ENCODE results near the gene MALAT1. TPM values are rescaled to one million over a fixed set of nuclear protein-coding genes. Genes with fewer than 3 reads are reported as not detected.

The MALAT1 gene
- total and polyA plus RNA-seq, 2 of the 13 experiments (the other 11 are each of a cell fraction or from before 2014, with no cell fraction given), result 143 to 1,237 TPM

- TF ChIP-seq ZHX2 (IDR thresholded peaks at IDR 0.05; ENCODE audit: low read depth), result no peak
- TF ChIP-seq ZHX2 (CRISPR knock-in tag; IDR thresholded peaks at IDR 0.05; ENCODE audit: borderline replicate concordance), result no peak
- peak; percentile 96 for TF ChIP-seq ZC3H4 (CRISPR knock-in tag; IDR thresholded peaks at IDR 0.05; ENCODE audit: borderline replicate concordance)
- no peak for TF ChIP-seq ZMYM4 (CRISPR knock-in tag; IDR thresholded peaks at IDR 0.05)
- 0 out of 2 replicates have a peak, but pooled peaks have one; percentile 17 for TF ChIP-seq THAP7 (CRISPR knock-in tag; IDR thresholded peaks at IDR 0.05)
- peak; percentile 93 for TF ChIP-seq CEBPG (CRISPR knock-in tag; IDR thresholded peaks at IDR 0.05)
- no peak for TF ChIP-seq ZNF557 (CRISPR knock-in tag; IDR thresholded peaks at IDR 0.05)
- TF ChIP-seq ZFY (CRISPR knock-in tag; IDR thresholded peaks at IDR 0.05), result peak; percentile 62
- TF ChIP-seq SMARCE1 (IDR thresholded peaks at IDR 0.05; ENCODE audit: borderline replicate concordance), result no peak
- TF ChIP-seq MIER3 (CRISPR knock-in tag; IDR thresholded peaks at IDR 0.05; ENCODE audit: borderline replicate concordance), result no peak
- TF ChIP-seq ZNF543 (CRISPR knock-in tag; IDR thresholded peaks at IDR 0.05), result peak; percentile 2; the same call in 1 of the 2 replicates
- no peak for TF ChIP-seq RBM22 (optimal IDR thresholded peaks at IDR 0.05; ENCODE audit: low read length)
- TF ChIP-seq MLLT10 (CRISPR knock-in tag; IDR thresholded peaks at IDR 0.05), result no peak
- TF ChIP-seq ZIK1 (CRISPR knock-in tag; IDR thresholded peaks at IDR 0.05; ENCODE audit: borderline replicate concordance, low read depth), result no peak
- TF ChIP-seq ZNF569 (CRISPR knock-in tag; IDR thresholded peaks at IDR 0.05; ENCODE audit: borderline replicate concordance), result no peak
- no peak for TF ChIP-seq ZNF574 (CRISPR knock-in tag; IDR thresholded peaks at IDR 0.05)
- no peak for TF ChIP-seq NR2C2 (CRISPR knock-in tag; IDR thresholded peaks at IDR 0.05; ENCODE audit: borderline replicate concordance)
- no peak for TF ChIP-seq ZNF530 (CRISPR knock-in tag; IDR thresholded peaks at IDR 0.05; ENCODE audit: low read depth)
- TF ChIP-seq, protein P1, sequence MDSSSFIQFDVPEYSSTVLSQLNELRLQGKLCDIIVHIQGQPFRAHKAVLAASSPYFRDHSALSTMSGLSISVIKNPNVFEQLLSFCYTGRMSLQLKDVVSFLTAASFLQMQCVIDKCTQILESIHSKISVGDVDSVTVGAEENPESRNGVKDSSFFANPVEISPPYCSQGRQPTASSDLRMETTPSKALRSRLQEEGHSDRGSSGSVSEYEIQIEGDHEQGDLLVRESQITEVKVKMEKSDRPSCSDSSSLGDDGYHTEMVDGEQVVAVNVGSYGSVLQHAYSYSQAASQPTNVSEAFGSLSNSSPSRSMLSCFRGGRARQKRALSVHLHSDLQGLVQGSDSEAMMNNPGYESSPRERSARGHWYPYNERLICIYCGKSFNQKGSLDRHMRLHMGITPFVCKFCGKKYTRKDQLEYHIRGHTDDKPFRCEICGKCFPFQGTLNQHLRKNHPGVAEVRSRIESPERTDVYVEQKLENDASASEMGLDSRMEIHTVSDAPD (CRISPR knock-in tag; IDR thresholded peaks at IDR 0.05), result no peak
- no peak for TF ChIP-seq CBFB (CRISPR knock-in tag; IDR thresholded peaks at IDR 0.05)
These were observed 661 bp upstream of the MALAT1 start (continued) for GRCh38 chr11:65498042-65498726.

Measured in HepG2 (cell line).